IMR-90 (cell line): ENCODE data around the gene PHKB. TPM values are rescaled to one million over a fixed set of nuclear protein-coding genes. Genes with fewer than 3 reads are reported as not detected.

Source experiments
- ATAC-seq: fragments of 200-7000 bp; cut with Tn5 transposase; 2 replicates; pipeline ENCODE4 v1.9.1; 2020; ENCODE audit warnings: low read depth, mild to moderate bottlenecking, moderate library complexity
- BruUV-seq: library from RNA; stranded (reverse); fragments of 400-500 nt; replicated peaks from 2 replicates; lab custom pipeline; 2021; lab: Mats Ljungman, UMichigan
- CTCF ChIA-PET: fragments of 300-600 bp; formaldehyde crosslinking; extraction: SDS; loops from one replicate; lab custom pipeline; 2021; ENCODE audit warnings: antibody characterized with exemption; lab: Yijun Ruan, JAX
- POLR2A ChIA-PET: fragments of 300-600 bp; sonication (Branson Sonifier 250); formaldehyde crosslinking; loops from one replicate; lab custom pipeline; 2022; ENCODE audit warnings: antibody characterized with exemption; ENCODE audit not compliant: unreplicated experiment; lab: Charles Lee
- DNase-seq: peaks from one replicate; pipeline ENCODE4 v3.0.0; 2013
- H2AFZ ChIP-seq: replicated peaks from 2 replicates; pipeline ENCODE3; 2013; ENCODE audit warnings: low read length, mild to moderate bottlenecking; ENCODE audit not compliant: poor library complexity
- H2AK5ac ChIP-seq: 2 replicates; pipeline ENCODE4 v1.6.1; 2013; ENCODE audit warnings: low read depth, low read length, inconsistent platforms
- H2AK9ac ChIP-seq: replicated peaks from 2 replicates; pipeline ENCODE3; 2013; ENCODE audit warnings: mild to moderate bottlenecking, low read depth, low read length, moderate library complexity; ENCODE audit not compliant: poor library complexity
- H2BK120ac ChIP-seq: 2 replicates; pipeline ENCODE4 v1.6.1; 2013; ENCODE audit warnings: low read depth, low read length, inconsistent platforms
- H2BK15ac ChIP-seq: 3 replicates; pipeline ENCODE4 v1.6.1; 2013; ENCODE audit warnings: low read depth, low read length, inconsistent platforms
- H2BK20ac ChIP-seq: 2 replicates; pipeline ENCODE4 v1.6.1; 2013; ENCODE audit warnings: low read depth, mild to moderate bottlenecking, inconsistent platforms, low read length, moderate library complexity
- H2BK5ac ChIP-seq: 2 replicates; pipeline ENCODE4 v1.6.1; 2013; ENCODE audit warnings: mild to moderate bottlenecking, low read depth, low read length, inconsistent platforms; ENCODE audit not compliant: poor library complexity, severe bottlenecking
- H3K14ac ChIP-seq: replicated peaks from 2 replicates; pipeline ENCODE4 v1.6.1; 2013; ENCODE audit warnings: low read depth, low read length, inconsistent platforms
- H3K18ac ChIP-seq: 2 replicates; pipeline ENCODE4 v1.6.1; 2013; ENCODE audit warnings: low read depth, low read length, control low read depth
- H3K23ac ChIP-seq: 2 replicates; pipeline ENCODE4 v1.6.1; 2013; ENCODE audit warnings: low read depth, low read length, inconsistent platforms
- H3K27ac ChIP-seq: 2 replicates; pipeline ENCODE4 v1.5.1; 2013; ENCODE audit warnings: mild to moderate bottlenecking, control low read depth, low read length; ENCODE audit not compliant: insufficient read depth
- H3K27me3 ChIP-seq: 2 replicates; pipeline ENCODE4 v1.6.1; 2013; ENCODE audit warnings: low read length; ENCODE audit not compliant: control insufficient read depth, insufficient read depth
- H3K36me3 ChIP-seq: 2 replicates; pipeline ENCODE4 v1.6.1; 2013; ENCODE audit warnings: low read length, mixed read lengths; ENCODE audit not compliant: control insufficient read depth, insufficient read depth
- H3K4ac ChIP-seq: 2 replicates; pipeline ENCODE4 v1.6.1; 2013; ENCODE audit warnings: low read depth, low read length, inconsistent platforms
- H3K4me1 ChIP-seq: 2 replicates; pipeline ENCODE4 v1.6.1; 2013; ENCODE audit warnings: low read length, mixed read lengths; ENCODE audit not compliant: control insufficient read depth, insufficient read depth
- H3K4me2 ChIP-seq: 2 replicates; pipeline ENCODE4 v1.6.1; 2013; ENCODE audit warnings: low read depth, mild to moderate bottlenecking, control low read depth, low read length, moderate library complexity
- H3K4me3 ChIP-seq: 2 replicates; pipeline ENCODE4 v1.5.1; 2013; ENCODE audit warnings: low read depth, mild to moderate bottlenecking, control low read depth, low read length, moderate library complexity; ENCODE audit not compliant: insufficient read depth
- H3K56ac ChIP-seq: 2 replicates; pipeline ENCODE4 v1.6.1; 2013; ENCODE audit warnings: low read length, inconsistent platforms; ENCODE audit not compliant: insufficient read depth; ENCODE audit errors: extremely low read depth
- H3K79me1 ChIP-seq, 2 experiments: 2 replicates each; pipeline ENCODE4 v1.6.1; 2013; ENCODE audit warnings: low read length in 2 of 2, inconsistent platforms in 1 of 2, low read depth in 1 of 2
- H3K9ac ChIP-seq: 2 replicates; pipeline ENCODE4 v1.6.1; 2013; ENCODE audit warnings: low read depth, low read length, control low read depth
- H3K9me1 ChIP-seq: 2 replicates; pipeline ENCODE4 v1.6.1; 2013; ENCODE audit warnings: low read length, inconsistent platforms; ENCODE audit not compliant: insufficient read depth
- H3K9me3 ChIP-seq: 2 replicates; pipeline ENCODE4 v1.6.1; 2013; ENCODE audit warnings: low read length; ENCODE audit not compliant: control insufficient read depth, insufficient read depth
- H4K20me1 ChIP-seq: 2 replicates; pipeline ENCODE4 v1.6.1; 2013; ENCODE audit warnings: low read length, inconsistent platforms; ENCODE audit not compliant: insufficient read depth
- H4K5ac ChIP-seq: 2 replicates; pipeline ENCODE4 v1.6.1; 2013; ENCODE audit warnings: mild to moderate bottlenecking, low read depth, low read length, control low read depth
- H4K8ac ChIP-seq, 2 experiments: 2 replicates each; pipeline ENCODE4 v1.6.1; 2013; ENCODE audit warnings: low read depth in 2 of 2, low read length in 2 of 2, control low read depth in 1 of 2, inconsistent platforms in 1 of 2
- H4K91ac ChIP-seq: 2 replicates; pipeline ENCODE4 v1.6.1; 2013; ENCODE audit warnings: low read depth, low read length, inconsistent platforms; ENCODE audit not compliant: insufficient read depth
- CEBPB ChIP-seq: IDR thresholded peaks from 2 replicates; pipeline ENCODE4 v1.6.1; 2012; ENCODE audit warnings: low read depth, low read length, improper control_type of control experiment
- CHD1 ChIP-seq: IDR thresholded peaks from 2 replicates; pipeline ENCODE4 v1.6.1; 2012; ENCODE audit warnings: low read depth, low read length, improper control_type of control experiment
- CTCF ChIP-seq: conservative IDR thresholded peaks from 2 replicates; pipeline ENCODE4 v1.5.1; 2012; ENCODE audit warnings: mild to moderate bottlenecking, low read depth, low read length, improper control_type of control experiment
- FOS ChIP-seq: fragments of 150-350 bp; IDR thresholded peaks from 2 replicates; pipeline ENCODE4 v1.6.1; 2016; ENCODE audit warnings: low read depth, low read length
- MAFK ChIP-seq: IDR thresholded peaks from 2 replicates; pipeline ENCODE4 v1.6.1; 2012; ENCODE audit warnings: low read depth, low read length, improper control_type of control experiment
- RCOR1 ChIP-seq: IDR thresholded peaks from 2 replicates; pipeline ENCODE4 v1.6.1; 2012; ENCODE audit warnings: mild to moderate bottlenecking, low read length, improper control_type of control experiment; ENCODE audit not compliant: insufficient replicate concordance
- SMC3 ChIP-seq: fragments of 150-350 bp; IDR thresholded peaks from 2 replicates; pipeline ENCODE4 v1.6.1; 2016; ENCODE audit warnings: low read depth, mild to moderate bottlenecking, antibody characterized with exemption, low read length, moderate library complexity
- dilution Hi-C: fragments of 300-500 bp; cut with HindIII; formaldehyde crosslinking; loops from one replicate; pipeline ENCODE4 v1.14.3; 2018; ENCODE audit warnings: low sequenced_read_pairs; ENCODE audit not compliant: unreplicated experiment
- in situ Hi-C: fragments of 300-500 bp; cut with MboI; formaldehyde crosslinking; loops from 3 replicates; pipeline ENCODE4 v1.14.3; 2019; ENCODE audit warnings: low sequenced_read_pairs, inconsistent platforms, mixed read lengths
- intact Hi-C: fragments of 100-400 bp; cut with micrococcal nuclease; formaldehyde crosslinking; loops from 2 replicates; pipeline ENCODE4 v1.10.0; 2022
- polyA plus RNA-seq, 3 experiments: library from polyadenylated mRNA; depleted of rRNA; stranded (reverse); fragments of >200 nt; gene quantifications; 2 replicates each; pipeline ENCODE4 v1.2.3, GENCODE V29; 2012; ENCODE audit warnings: low replicate concordance in 1 of 3
- total RNA-seq: library from RNA; depleted of rRNA; stranded (reverse); fragments of >200 nt; gene quantifications from 2 replicates; pipeline ENCODE4 v1.2.3, GENCODE V29; 2012
- TF ChIP-seq, protein P1 (sequence below): fragments of 150-350 bp; IDR thresholded peaks from 2 replicates; pipeline ENCODE4 v1.6.1; 2016; ENCODE audit warnings: low read depth, mild to moderate bottlenecking, low read length, moderate library complexity, borderline replicate concordance

PHKB gene
- total and polyA plus RNA-seq, 2 of the 4 experiments (the other 2 are of a cell fraction): 24.2 to 58.6 TPM

DNA sequence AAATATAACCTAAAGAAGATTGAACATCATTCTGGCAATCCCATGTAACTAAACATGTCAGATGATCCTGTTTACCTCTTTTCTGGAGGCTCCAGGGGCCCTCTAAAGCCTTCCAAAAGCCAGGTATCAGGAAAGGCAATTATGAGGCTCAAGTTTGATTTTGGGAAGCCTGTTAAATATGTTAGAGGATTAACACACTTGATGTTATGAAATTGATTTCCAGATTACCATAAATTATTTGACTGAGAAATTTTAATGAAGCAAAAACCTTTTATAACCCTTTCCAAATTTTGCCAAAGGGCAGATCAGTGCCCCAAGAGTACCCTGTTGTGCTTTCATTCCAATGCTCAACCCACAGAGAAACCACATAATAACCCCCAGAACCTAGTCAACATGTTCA, 29.3 kb downstream of the PHKB start:
- Histone ChIP-seq H3K4ac (no peak overlapping the region), H2BK120ac (no peak overlapping the region), H3K27me3 (no peaks in the 10 kb centered on the region), H3K9ac (no peak overlapping the region), H4K8ac (no peak overlapping the region), H3K9me3 (peaks cover 6% of the 10 kb centered on the region; the same call in 1 of the 2 replicates), H3K4me1 (no peaks in the 10 kb centered on the region), H2BK20ac (no peak overlapping the region), H3K4me3 (no peak overlapping the region), H2BK5ac (no peak overlapping the region), H2AK9ac (no peak overlapping the region), H4K5ac (no peak overlapping the region), H3K18ac (no peak overlapping the region), H3K14ac (no peak overlapping the region), H3K79me1 (peaks cover 8 to 32% of the 10 kb centered on the region in 2 experiments; a peak in 3 of 4 replicates), H3K9me1 (no peaks in the 10 kb centered on the region), H2AK5ac (no peak overlapping the region), H3K36me3 (0 out of 2 replicates have a peak, but pooled peaks cover 1% of the 10 kb centered on the region), H3K56ac (no peak overlapping the region), H3K23ac (no peak overlapping the region), H4K91ac (no peak overlapping the region), H3K27ac (no peak overlapping the region), H3K4me2 (no peak overlapping the region), H4K20me1 (no peaks in the 10 kb centered on the region), H2BK15ac (no peak overlapping the region), H2AFZ (no peak overlapping the region)
- in situ Hi-C loops: no loop called here
- dilution Hi-C loops: no loop called here
- intact Hi-C loops: no loop called here
- TF ChIP-seq CTCF (no peak), MAFK (no peak), SMC3 (no peak), CEBPB (no peak), FOS (no peak), CHD1 (no peak), RCOR1 (no peak)
- TF ChIP-seq, protein P1, sequence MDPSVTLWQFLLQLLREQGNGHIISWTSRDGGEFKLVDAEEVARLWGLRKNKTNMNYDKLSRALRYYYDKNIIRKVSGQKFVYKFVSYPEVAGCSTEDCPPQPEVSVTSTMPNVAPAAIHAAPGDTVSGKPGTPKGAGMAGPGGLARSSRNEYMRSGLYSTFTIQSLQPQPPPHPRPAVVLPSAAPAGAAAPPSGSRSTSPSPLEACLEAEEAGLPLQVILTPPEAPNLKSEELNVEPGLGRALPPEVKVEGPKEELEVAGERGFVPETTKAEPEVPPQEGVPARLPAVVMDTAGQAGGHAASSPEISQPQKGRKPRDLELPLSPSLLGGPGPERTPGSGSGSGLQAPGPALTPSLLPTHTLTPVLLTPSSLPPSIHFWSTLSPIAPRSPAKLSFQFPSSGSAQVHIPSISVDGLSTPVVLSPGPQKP: no peak
- ATAC-seq (no peak), DNase-seq (no peak)
- CTCF ChIA-PET: no interaction called here
- BruUV-seq: no TSS peak
- POLR2A ChIA-PET: no interaction called here
